Naive thymus-derived CD4-positive, alpha-beta T cell (primary cell): ENCODE measurements around the gene NT5C2. TPM values are rescaled to one million over a fixed set of nuclear protein-coding genes. Genes with fewer than 3 reads are reported as not detected.

Experiments
- ATAC-seq: fragments of 150-1000 bp; cut with Tn5 transposase; 2 replicates; pipeline ENCODE4 v1.10.0; 2021; ENCODE audit warnings: mild to moderate bottlenecking, moderate library complexity
- CTCF ChIA-PET: fragments of 350-600 bp; sonication (Branson Sonifier 250); formaldehyde crosslinking; loops from one replicate; lab custom pipeline; 2021; ENCODE audit warnings: antibody characterized with exemption; lab: Charles Lee
- POLR2A ChIA-PET: fragments of 350-600 bp; sonication (Branson Sonifier 250); formaldehyde crosslinking; loops from one replicate; lab custom pipeline; 2021; ENCODE audit warnings: antibody characterized with exemption, inconsistent platforms; lab: Charles Lee
- DNase-seq, 9 donors: peaks; one replicate each; pipeline versions ENCODE4 v3.0.0 to v3.0.0-alpha.2; 2020 to 2022; ENCODE audit warnings: mixed read lengths in 1 of 9
- H3K27ac ChIP-seq: one replicate; pipeline ENCODE4 v1.7.0; 2013; ENCODE audit warnings: mild to moderate bottlenecking, low read depth, low read length, moderate library complexity
- H3K27me3 ChIP-seq, 2 donors: one replicate each; pipeline ENCODE4 v1.7.0; 2013; ENCODE audit warnings: low read length in 2 of 2, mild to moderate bottlenecking in 2 of 2, moderate library complexity in 2 of 2; ENCODE audit not compliant: control insufficient read depth in 2 of 2, insufficient read depth in 2 of 2
- H3K36me3 ChIP-seq, 3 experiments: 1 replicate in 2 of 3; 2 replicates in 1 of 3; pipeline ENCODE4 v1.7.0; 2013; ENCODE audit warnings: low read length in 3 of 3, mild to moderate bottlenecking in 3 of 3, moderate library complexity in 1 of 3; ENCODE audit not compliant: insufficient read depth in 3 of 3, control insufficient read depth in 2 of 3
- H3K4me1 ChIP-seq, 2 donors: one replicate each; pipeline ENCODE4 v1.7.0; 2013; ENCODE audit warnings: low read length in 2 of 2, mild to moderate bottlenecking in 2 of 2, moderate library complexity in 1 of 2; ENCODE audit not compliant: control insufficient read depth in 2 of 2, insufficient read depth in 2 of 2
- H3K4me3 ChIP-seq: 2 replicates; pipeline ENCODE4 v1.7.0; 2013; ENCODE audit warnings: mild to moderate bottlenecking, low read length
- H3K9me3 ChIP-seq, 3 experiments: 1 replicate in 2 of 3; 2 replicates in 1 of 3; pipeline ENCODE4 v1.7.0; 2013; ENCODE audit warnings: low read length in 3 of 3; ENCODE audit not compliant: control insufficient read depth in 2 of 3
- H3K27ac Mint-ChIP-seq, 9 donors: one replicate each; pipeline ENCODE4 v1.8.0; 2020 to 2022; ENCODE audit warnings: mixed read lengths in 9 of 9, mild to moderate bottlenecking in 8 of 9, moderate library complexity in 5 of 9, inconsistent platforms in 2 of 9
- H3K27me3 Mint-ChIP-seq, 5 donors: one replicate each; pipeline ENCODE4 v1.8.0; 2021 to 2022; ENCODE audit warnings: mixed read lengths in 5 of 5, mild to moderate bottlenecking in 1 of 5
- H3K36me3 Mint-ChIP-seq, 5 donors: one replicate each; pipeline ENCODE4 v1.8.0; 2020 to 2022; ENCODE audit warnings: mixed read lengths in 5 of 5, mild to moderate bottlenecking in 3 of 5, inconsistent platforms in 1 of 5
- H3K4me1 Mint-ChIP-seq, 7 donors: one replicate each; pipeline ENCODE4 v1.8.0; 2020 to 2022; ENCODE audit warnings: mixed read lengths in 7 of 7, mild to moderate bottlenecking in 3 of 7, inconsistent platforms in 1 of 7
- H3K4me3 Mint-ChIP-seq, 10 donors: one replicate each; pipeline ENCODE4 v1.8.0; 2020 to 2022; ENCODE audit warnings: mild to moderate bottlenecking in 10 of 10, mixed read lengths in 10 of 10, moderate library complexity in 6 of 10, inconsistent platforms in 2 of 10
- H3K9me3 Mint-ChIP-seq, 11 donors: one replicate each; pipeline ENCODE4 v1.8.0; 2020 to 2022; ENCODE audit warnings: mixed read lengths in 11 of 11, mild to moderate bottlenecking in 4 of 11, inconsistent platforms in 1 of 11, moderate library complexity in 1 of 11
- intact Hi-C, 2 donors: fragments of 100-400 bp; cut with micrococcal nuclease; formaldehyde crosslinking; loops; one replicate each; pipeline ENCODE4 v1.15.1; 2023
- polyA plus RNA-seq, 2 donors: library from polyadenylated mRNA; unstranded; fragments of 300-500 nt; fragmentation: Illumina TruSeq; gene quantifications; one replicate each; pipeline ENCODE4 v1.2.3, GENCODE V29; 2021
- total RNA-seq, 6 experiments: library from RNA in 5 of 6; stranded (reverse) in 5 of 6; gene quantifications; 1 replicate in 5 of 6; 2 replicates in 1 of 6; pipeline ENCODE4 v1.2.3 and lab custom pipeline; 2021 to 2026

The NT5C2 gene
- total and polyA plus RNA-seq, 7 experiments from 2014 or later: 48.7 to 87.8 (median 68.9) TPM

- DNase-seq: peak in 8 of 9 donors; percentile 42 to 74 (median 58)
- H3K4me1 ChIP-seq: peaks cover 6 to 15% of the 10 kb centered on the region in 2 donors
- no peaks in the 10 kb centered on the region for H3K27me3 Mint-ChIP-seq
- no peaks in the 10 kb centered on the region for H3K9me3 Mint-ChIP-seq
- H3K36me3 ChIP-seq: no peaks in the 10 kb centered on the region
- peak; percentile 93 for ATAC-seq
- peak overlapping the region; percentile 85 to 96 (median 90) for H3K27ac Mint-ChIP-seq
- H3K4me3 ChIP-seq: peak overlapping the region; percentile 37
- ChIA-PET POLR2A (interaction anchor here (0.9 kb wide), 1 partner anchor 10 kb away, joined by 3 read pairs; no protein-coding TSS in a partner anchor), CTCF (interaction anchor here (1.3 kb wide), 1 partner anchor 136 kb away, joined by 3 read pairs; the partner anchor contains the start of gene CNNM2)
- peak overlapping the region; percentile 74 to 88 (median 84) for H3K4me3 Mint-ChIP-seq
- H3K36me3 Mint-ChIP-seq: peaks cover 5 to 43% (median 12%) of the 10 kb centered on the region in 5 donors
- H3K4me1 Mint-ChIP-seq: peaks cover 13 to 21% (median 18%) of the 10 kb centered on the region in 7 donors
- intact Hi-C loops: loop anchor here (1.0 to 10.0 kb wide), 5 partner anchors 15 to 339 kb away; partner anchors contain the start of genes ARL3 (in 1 of the 2), CNNM2 (in 1 of the 2) and SFXN2 (in 1 of the 2)
- no peaks in the 10 kb centered on the region for H3K9me3 ChIP-seq
- H3K27ac ChIP-seq: peak overlapping the region; percentile 46
- no peaks in the 10 kb centered on the region for H3K27me3 ChIP-seq
Measured at GRCh38 chr10:103053659-103054581, 139.2 kb downstream of the NT5C2 start.

GRCh38 chr10:103049237-103049636, 143.8 kb downstream of the NT5C2 start:
- peaks cover 6 to 15% of the 10 kb centered on the region in 2 donors for H3K4me1 ChIP-seq
- Mint-ChIP-seq H3K9me3 (no peaks in the 10 kb centered on the region), H3K27ac (no peak overlapping the region), H3K4me3 (no peak overlapping the region), H3K27me3 (peaks cover 0 to 2% (median 0%) of the 10 kb centered on the region in 5 donors), H3K36me3 (peaks cover 0 to 23% (median 5%) of the 10 kb centered on the region in 5 donors), H3K4me1 (peaks cover 8 to 14% (median 11%) of the 10 kb centered on the region in 7 donors)
- H3K9me3 ChIP-seq: no peaks in the 10 kb centered on the region
- ChIA-PET CTCF (no interaction called here), POLR2A (no interaction called here)
- H3K27me3 ChIP-seq: no peaks in the 10 kb centered on the region
- DNase-seq (no peak), ATAC-seq (no peak)
- no peak overlapping the region for H3K27ac ChIP-seq
- no peak overlapping the region for H3K4me3 ChIP-seq
- no peaks in the 10 kb centered on the region for H3K36me3 ChIP-seq
- intact Hi-C loops: no loop called here

GRCh38 chr10:103047381-103047780, 145.7 kb downstream of the NT5C2 start:
- ChIA-PET POLR2A (no interaction called here), CTCF (interaction anchor here (0.6 kb wide), 1 partner anchor 50 kb away, joined by 4 read pairs; no protein-coding TSS in a partner anchor)
- Histone ChIP-seq H3K36me3 (no peaks in the 10 kb centered on the region), H3K4me3 (no peak overlapping the region), H3K4me1 (no peaks in the 10 kb centered on the region), H3K27me3 (no peaks in the 10 kb centered on the region), H3K9me3 (no peaks in the 10 kb centered on the region), H3K27ac (no peak overlapping the region)
- DNase-seq: no peak
- peaks cover 0 to under 1% (median 0%) of the 10 kb centered on the region in 7 donors for H3K4me1 Mint-ChIP-seq
- ATAC-seq: no peak
- H3K27ac Mint-ChIP-seq: no peak overlapping the region
- no peak overlapping the region for H3K4me3 Mint-ChIP-seq
- intact Hi-C loops: no loop called here
- H3K27me3 Mint-ChIP-seq: peaks cover 0 to 2% (median 0%) of the 10 kb centered on the region in 5 donors
- peaks cover 0 to 23% (median 5%) of the 10 kb centered on the region in 5 donors for H3K36me3 Mint-ChIP-seq
- H3K9me3 Mint-ChIP-seq: no peaks in the 10 kb centered on the region

GRCh38 chr10:103045961-103046360, 147.1 kb downstream of the NT5C2 start:
- Histone ChIP-seq H3K4me1 (no peaks in the 10 kb centered on the region), H3K9me3 (no peaks in the 10 kb centered on the region), H3K4me3 (no peak overlapping the region), H3K36me3 (no peaks in the 10 kb centered on the region), H3K27ac (no peak overlapping the region), H3K27me3 (no peaks in the 10 kb centered on the region)
- Mint-ChIP-seq H3K9me3 (no peaks in the 10 kb centered on the region), H3K4me3 (no peak overlapping the region), H3K27ac (no peak overlapping the region), H3K4me1 (peaks cover 0 to 9% (median 0%) of the 10 kb centered on the region in 7 donors), H3K36me3 (peaks cover 0 to 19% (median 5%) of the 10 kb centered on the region in 5 donors), H3K27me3 (peaks cover 0 to 2% (median 0%) of the 10 kb centered on the region in 5 donors)
- intact Hi-C loops: no loop called here
- DNase-seq (no peak), ATAC-seq (no peak)
- POLR2A ChIA-PET: no interaction called here
- CTCF ChIA-PET: interaction anchor here (0.5 kb wide), 1 partner anchor 124 kb away, joined by 3 read pairs; no protein-coding TSS in a partner anchor

- peaks cover 0 to 2% (median 0%) of the 10 kb centered on the region in 5 donors for H3K27me3 Mint-ChIP-seq
- Histone ChIP-seq H3K4me1 (no peaks in the 10 kb centered on the region), H3K36me3 (no peaks in the 10 kb centered on the region), H3K27ac (no peak overlapping the region), H3K27me3 (no peaks in the 10 kb centered on the region), H3K4me3 (no peak overlapping the region), H3K9me3 (no peaks in the 10 kb centered on the region)
- H3K4me3 Mint-ChIP-seq: no peak overlapping the region
- DNase-seq (no peak), ATAC-seq (no peak)
- intact Hi-C loops: no loop called here
- ChIA-PET CTCF (no interaction called here), POLR2A (no interaction called here)
- peaks cover 0 to 9% (median 0%) of the 10 kb centered on the region in 7 donors for H3K4me1 Mint-ChIP-seq
- H3K9me3 Mint-ChIP-seq: no peaks in the 10 kb centered on the region
- no peak overlapping the region for H3K27ac Mint-ChIP-seq
- peaks cover 0 to 12% (median 5%) of the 10 kb centered on the region in 5 donors for H3K36me3 Mint-ChIP-seq
Measured at GRCh38 chr10:103044942-103045489, 148.1 kb downstream of the NT5C2 start.

GRCh38 chr10:103042908-103043307, 150.2 kb downstream of the NT5C2 start:
- DNase-seq (no peak), ATAC-seq (no peak)
- Histone ChIP-seq H3K36me3 (no peaks in the 10 kb centered on the region), H3K27ac (no peak overlapping the region), H3K4me3 (no peak overlapping the region), H3K27me3 (no peaks in the 10 kb centered on the region), H3K9me3 (no peaks in the 10 kb centered on the region), H3K4me1 (no peaks in the 10 kb centered on the region)
- peaks cover 0 to 9% (median 0%) of the 10 kb centered on the region in 7 donors for H3K4me1 Mint-ChIP-seq
- intact Hi-C loops: no loop called here
- H3K27ac Mint-ChIP-seq: no peak overlapping the region
- CTCF ChIA-PET: no interaction called here
- H3K27me3 Mint-ChIP-seq: peaks cover 0 to 2% (median 0%) of the 10 kb centered on the region in 5 donors
- no peak overlapping the region for H3K4me3 Mint-ChIP-seq
- POLR2A ChIA-PET: no interaction called here
- H3K9me3 Mint-ChIP-seq: no peaks in the 10 kb centered on the region
- no peaks in the 10 kb centered on the region for H3K36me3 Mint-ChIP-seq
